Large intestine (tissue), 3 donors: ENCODE data around the gene PKM. TPM values are rescaled to one million over a fixed set of nuclear protein-coding genes. Genes with fewer than 3 reads are reported as not detected.

Experiments
- DNase-seq, 2 donors: peaks; one replicate each; pipeline versions ENCODE4 v3.0.0 to v3.0.0-alpha.2; 2013
- H3K27ac ChIP-seq: one replicate; pipeline ENCODE4 v1.5.1; 2013; ENCODE audit warnings: low read length
- H3K27me3 ChIP-seq: 2 replicates; pipeline ENCODE4 v1.6.1; 2013; ENCODE audit warnings: low read length; ENCODE audit not compliant: control insufficient read depth, insufficient read depth
- H3K36me3 ChIP-seq: 2 replicates; pipeline ENCODE4 v1.6.1; 2013; ENCODE audit warnings: low read length; ENCODE audit not compliant: control insufficient read depth, insufficient read depth
- H3K4me1 ChIP-seq: one replicate; pipeline ENCODE4 v1.6.1; 2013; ENCODE audit warnings: low read length; ENCODE audit not compliant: control insufficient read depth, insufficient read depth
- H3K4me3 ChIP-seq: one replicate; pipeline ENCODE4 v1.5.1; 2013; ENCODE audit warnings: low read length
- H3K9me3 ChIP-seq: one replicate; pipeline ENCODE4 v1.6.1; 2013; ENCODE audit warnings: mild to moderate bottlenecking, low read depth, low read length, moderate library complexity; ENCODE audit not compliant: control insufficient read depth
- WGBS: methylation state at CpG from one replicate; pipeline ENCODE4 v1.1.5; 2013; ENCODE audit warnings: low lambda C conversion rate; ENCODE audit not compliant: insufficient coverage; 5-methylcytosine and 5-hydroxymethylcytosine counted together
- polyA plus RNA-seq: library from polyadenylated mRNA; unstranded; fragments of 120-200 nt; gene quantifications from one replicate; pipeline ENCODE4 v1.2.1, GENCODE V29; 2013

PKM gene
- polyA plus RNA-seq, 1 donor = 322 TPM

DNA sequence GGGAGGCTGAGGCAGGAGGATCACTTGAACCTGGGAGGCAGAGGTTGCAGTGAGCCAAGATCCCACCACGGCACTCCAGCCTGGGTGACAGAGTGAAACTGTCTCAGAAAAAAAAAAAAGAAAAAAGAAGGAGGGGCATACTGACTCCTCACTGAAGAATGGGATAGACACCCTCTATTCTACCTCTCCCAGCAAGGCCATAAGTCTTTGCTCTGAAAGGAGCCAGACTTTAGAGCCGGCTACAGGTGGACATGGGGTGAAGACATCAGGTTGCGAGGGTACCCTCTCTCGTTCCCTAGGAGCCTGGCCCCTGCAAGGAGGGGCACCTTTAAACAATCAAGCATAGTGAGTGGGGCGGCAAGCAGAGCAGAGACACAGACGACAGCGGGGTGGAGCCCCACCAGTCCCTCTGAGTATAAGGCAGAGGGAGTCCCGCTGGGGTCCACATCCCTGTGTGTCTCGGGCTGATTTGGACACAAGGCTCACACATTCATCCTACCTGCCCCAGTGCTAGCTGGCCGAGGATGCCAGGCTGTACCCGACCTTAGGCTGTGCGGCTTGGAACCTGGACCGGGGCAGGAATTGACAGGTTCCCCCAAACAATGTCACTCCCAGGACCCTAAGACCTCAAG, 34.5 kb downstream of the PKM start:
- Histone ChIP-seq H3K27ac (no peak overlapping the region), H3K9me3 (peaks cover 4% of the 10 kb centered on the region), H3K4me1 (peaks cover 33% of the 10 kb centered on the region), H3K4me3 (no peak overlapping the region), H3K27me3 (peaks cover 18% of the 10 kb centered on the region), H3K36me3 (peaks cover 29% of the 10 kb centered on the region)
- DNase-seq = no peak
- no CpG with 5 or more reads among the region's 13 CpGs for WGBS

DNA sequence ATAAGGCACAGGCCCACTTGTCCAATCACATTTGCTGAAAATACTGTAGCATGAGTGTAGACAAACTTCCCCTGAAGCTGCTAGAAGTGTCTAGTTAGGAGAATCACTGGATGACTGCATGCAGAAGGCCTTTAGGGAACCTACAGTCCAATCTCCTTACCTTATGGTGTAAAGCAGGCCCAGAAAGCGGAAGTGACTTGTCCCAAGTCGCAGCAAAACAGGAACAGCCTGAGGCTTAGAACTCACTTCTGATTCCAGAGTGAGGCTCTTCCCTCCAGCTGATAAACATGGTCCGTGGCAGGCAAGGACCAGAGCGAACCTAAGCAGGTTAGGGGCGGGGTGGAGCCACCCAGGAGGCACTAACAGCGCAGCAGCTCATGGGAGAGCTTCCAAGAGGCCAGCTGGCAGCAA, 35.9 kb downstream of the PKM start:
- no peak overlapping the region for H3K27ac ChIP-seq
- no peak for DNase-seq

GRCh38 chr15:72193836-72194396, 37.1 kb downstream of the PKM start:
- H3K27me3 ChIP-seq = peaks cover 18% of the 10 kb centered on the region
- no peak overlapping the region for H3K27ac ChIP-seq
- DNase-seq = peak in 1 of 2 donors; percentile 51
- 60% methylated on average over 1 of the region's 8 CpGs for WGBS
- peaks cover 18% of the 10 kb centered on the region for H3K4me1 ChIP-seq
- no peak overlapping the region for H3K4me3 ChIP-seq
- peaks cover 7% of the 10 kb centered on the region for H3K36me3 ChIP-seq
- no peaks in the 10 kb centered on the region for H3K9me3 ChIP-seq

More for the DNA sequence above, 35.9 kb downstream of the PKM start:
- Histone ChIP-seq H3K9me3 (peaks cover 4% of the 10 kb centered on the region), H3K4me3 (no peak overlapping the region), H3K36me3 (peaks cover 15% of the 10 kb centered on the region), H3K27me3 (peaks cover 18% of the 10 kb centered on the region), H3K4me1 (peaks cover 30% of the 10 kb centered on the region)
- no CpG with 5 or more reads among the region's 6 CpGs for WGBS

DNA sequence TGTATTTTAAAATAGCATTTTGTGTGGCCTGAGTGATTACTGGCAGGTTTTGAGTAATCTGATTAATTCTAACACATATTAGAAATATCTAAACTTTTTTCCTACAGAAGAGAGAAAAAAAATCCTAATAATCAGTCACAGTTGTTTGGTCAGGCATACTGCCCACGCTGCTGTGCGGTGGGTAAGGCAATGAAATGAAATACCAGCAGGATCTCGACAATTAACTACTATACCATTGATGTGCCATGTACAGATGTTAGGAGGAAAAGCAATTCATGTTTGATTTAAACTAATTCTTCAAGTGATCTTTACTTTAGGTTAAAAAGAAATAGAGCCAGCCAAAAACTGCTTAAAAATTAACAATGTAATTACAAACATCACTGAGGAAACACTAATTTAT, 38.6 kb downstream of the PKM start:
- H3K36me3 ChIP-seq = no peaks in the 10 kb centered on the region
- no peak overlapping the region for H3K4me3 ChIP-seq
- H3K27ac ChIP-seq = no peak overlapping the region
- no CpG with 5 or more reads among the region's 3 CpGs for WGBS
- H3K9me3 ChIP-seq = no peaks in the 10 kb centered on the region
- no peak for DNase-seq
- peaks cover 14% of the 10 kb centered on the region for H3K27me3 ChIP-seq
- peaks cover 7% of the 10 kb centered on the region for H3K4me1 ChIP-seq

DNA sequence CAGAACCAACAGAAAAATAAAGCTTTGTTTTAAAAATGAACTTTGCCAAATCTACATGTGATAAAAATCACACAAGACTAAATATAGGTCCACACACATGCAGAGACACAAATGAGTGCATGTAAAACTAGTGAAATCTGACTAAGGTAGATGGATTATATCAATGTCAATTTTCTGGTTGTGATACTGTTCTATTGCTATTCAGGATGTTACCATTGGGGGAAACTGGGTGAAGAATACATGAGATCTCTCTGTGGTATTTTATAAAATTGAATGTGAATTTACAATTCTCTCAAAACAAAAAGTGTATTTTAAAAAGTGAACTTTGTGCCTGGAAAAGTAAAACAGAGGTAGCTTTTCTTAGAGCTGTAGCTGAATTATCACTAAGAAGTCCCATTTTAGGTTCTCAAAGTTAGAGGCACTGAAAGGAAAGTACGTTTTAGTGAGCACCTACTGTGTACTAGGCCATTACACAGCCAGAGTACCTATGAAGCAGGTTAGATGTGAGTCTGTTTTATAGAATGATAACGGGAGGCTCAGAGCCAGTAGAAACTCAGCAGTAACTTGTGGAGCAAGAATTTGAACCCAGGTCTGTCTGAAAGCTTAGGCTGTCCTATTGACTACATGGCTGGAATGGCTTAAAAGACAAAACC, 41.6 kb downstream of the PKM start:
- H3K27me3 ChIP-seq = peaks cover 4% of the 10 kb centered on the region
- peaks cover 4% of the 10 kb centered on the region for H3K4me1 ChIP-seq
- H3K4me3 ChIP-seq = no peak overlapping the region
- H3K9me3 ChIP-seq = no peaks in the 10 kb centered on the region
- DNase-seq = no peak
- H3K36me3 ChIP-seq = no peaks in the 10 kb centered on the region
- no peak overlapping the region for H3K27ac ChIP-seq
- 80% methylated on average over 1 of the region's 2 CpGs for WGBS

DNA sequence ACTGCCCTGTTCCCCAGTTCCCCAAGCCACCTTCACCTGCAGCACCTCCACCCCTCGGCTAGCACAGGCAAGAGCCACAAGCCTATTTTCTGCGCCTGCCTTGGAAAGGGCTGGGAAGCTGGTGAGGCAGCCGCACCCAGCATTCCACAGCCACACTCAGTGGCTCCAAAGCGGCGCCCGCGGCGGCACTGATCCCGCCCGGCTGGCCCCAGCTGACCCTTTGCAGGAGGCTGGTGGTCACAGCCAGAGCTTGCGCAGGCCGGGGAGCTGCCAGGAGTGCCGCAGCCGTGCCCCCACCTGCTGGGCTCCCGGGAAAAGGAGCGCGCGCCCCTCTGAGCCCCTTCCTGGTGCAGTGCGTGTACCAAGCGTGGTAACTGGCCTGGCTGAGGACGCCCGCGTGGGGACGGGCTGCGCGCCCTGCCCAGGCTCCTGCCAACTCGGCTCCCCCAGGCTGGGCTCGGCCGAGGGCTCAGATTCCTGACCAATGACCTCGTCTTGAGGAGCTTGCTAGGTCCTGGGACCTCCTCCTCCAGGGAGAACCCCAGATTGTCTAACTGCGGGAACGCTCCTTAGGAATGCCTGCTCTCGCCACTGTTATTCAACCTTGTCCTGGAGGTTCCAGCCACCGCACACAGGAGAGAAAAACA, 46.7 kb downstream of the PKM start:
- Histone ChIP-seq H3K27ac (no peak overlapping the region), H3K36me3 (no peaks in the 10 kb centered on the region), H3K4me3 (peak overlapping the region; percentile 24), H3K4me1 (peaks cover 7% of the 10 kb centered on the region), H3K9me3 (no peaks in the 10 kb centered on the region), H3K27me3 (peaks cover 13% of the 10 kb centered on the region)
- DNase-seq = peak in 1 of 2 donors; percentile 59
- 80% methylated on average over 1 of the region's 34 CpGs for WGBS

GRCh38 chr15:72183781-72184164, 47.2 kb downstream of the PKM start:
- DNase-seq = no peak
- peaks cover 13% of the 10 kb centered on the region for H3K27me3 ChIP-seq
- H3K4me3 ChIP-seq = peak overlapping the region; percentile 24
- no peaks in the 10 kb centered on the region for H3K9me3 ChIP-seq
- no peak overlapping the region for H3K27ac ChIP-seq
- H3K36me3 ChIP-seq = no peaks in the 10 kb centered on the region
- no CpG with 5 or more reads among the region's 12 CpGs for WGBS
- H3K4me1 ChIP-seq = peaks cover 7% of the 10 kb centered on the region

GRCh38 chr15:72182673-72183072, 48.3 kb downstream of the PKM start:
- H3K4me3 ChIP-seq = no peak overlapping the region
- no peaks in the 10 kb centered on the region for H3K36me3 ChIP-seq
- H3K27ac ChIP-seq = no peak overlapping the region
- H3K4me1 ChIP-seq = peaks cover 7% of the 10 kb centered on the region
- peak in 1 of 2 donors; percentile 46 for DNase-seq
- no peaks in the 10 kb centered on the region for H3K9me3 ChIP-seq
- H3K27me3 ChIP-seq = peaks cover 13% of the 10 kb centered on the region
- WGBS = no CpG with 5 or more reads among the region's 3 CpGs

DNA sequence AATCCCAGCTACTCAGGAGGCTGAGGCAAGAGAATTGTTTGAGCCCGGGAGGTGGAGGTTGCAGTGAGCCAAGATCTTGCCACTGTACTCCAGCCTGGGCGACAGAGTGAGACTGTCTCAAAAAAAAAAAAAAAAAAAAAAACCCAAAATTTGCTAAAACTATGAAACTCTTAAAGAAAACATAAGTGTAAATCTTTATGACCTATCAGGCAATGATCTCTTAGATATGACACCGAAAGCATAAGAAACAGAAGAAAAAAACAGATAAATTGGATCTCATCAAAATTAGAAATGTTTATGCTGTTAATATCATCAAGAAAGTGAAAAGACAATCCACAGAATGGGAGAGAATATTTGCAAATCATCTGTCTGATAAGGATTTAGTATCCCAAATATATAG, 48.7 kb downstream of the PKM start:
- H3K4me3 ChIP-seq = no peak overlapping the region
- H3K9me3 ChIP-seq = no peaks in the 10 kb centered on the region
- DNase-seq = no peak
- H3K36me3 ChIP-seq = no peaks in the 10 kb centered on the region
- no peak overlapping the region for H3K27ac ChIP-seq
- 100% methylated on average over 1 of the region's 3 CpGs for WGBS
- peaks cover 7% of the 10 kb centered on the region for H3K4me1 ChIP-seq
- peaks cover 13% of the 10 kb centered on the region for H3K27me3 ChIP-seq

- H3K27me3 ChIP-seq = peaks cover 13% of the 10 kb centered on the region
- no peak overlapping the region for H3K27ac ChIP-seq
- DNase-seq = no peak
- H3K4me1 ChIP-seq = peaks cover 7% of the 10 kb centered on the region
- no peak overlapping the region for H3K4me3 ChIP-seq
- H3K36me3 ChIP-seq = no peaks in the 10 kb centered on the region
- no peaks in the 10 kb centered on the region for H3K9me3 ChIP-seq
- no CpG with 5 or more reads among the region's 5 CpGs for WGBS
Observed at GRCh38 chr15:72180761-72181324, 50.1 kb downstream of the PKM start.
